Measurements from ENCODE around the gene STK32C.
"Not testable (repeated sequence)": the region's sequence is repeated elsewhere in the genome, so short reads cannot be mapped to it uniquely, and the experiment has no call there.

Gene STK32C

GRCh38 chr10:132337854-132338253 lies 30.1 kb upstream of the STK32C start:
- not testable (repeated sequence) for DNase-seq (ENCODE audit: low read depth, low spot score)

- DNase-seq (ENCODE audit: low read depth, low spot score): no peak
These were observed 29.2 kb upstream of the STK32C start for GRCh38 chr10:132336919-132337407.

- no peak for DNase-seq (ENCODE audit: low read depth, low spot score)
These were observed 28.5 kb upstream of the STK32C start for GRCh38 chr10:132336064-132336746.

GRCh38 chr10:132335189-132336063 lies 27.7 kb upstream of the STK32C start:
- no peak for DNase-seq (ENCODE audit: low read depth, low spot score)

- DNase-seq (ENCODE audit: low read depth, low spot score): no peak
These were observed 27.0 kb upstream of the STK32C start for GRCh38 chr10:132334631-132335188.

GRCh38 chr10:132333386-132333785 lies 25.6 kb upstream of the STK32C start:
- no peak for DNase-seq (ENCODE audit: low read depth, low spot score)

- DNase-seq (ENCODE audit: low read depth, low spot score): no peak
These were observed 24.6 kb upstream of the STK32C start for GRCh38 chr10:132332433-132332754.

- peak; percentile 88 for DNase-seq (ENCODE audit: low read depth, low spot score)
These were observed 24.1 kb upstream of the STK32C start, which contains the start of gene LRRC27 for GRCh38 chr10:132331601-132332432. Gene LRRC27, plus strand, starts transcription at chr10:132332193. Its CDS starts 1,332 bp downstream, at chr10:132333525.

GRCh38 chr10:132330486-132330833 lies 22.7 kb upstream of the STK32C start:
- no peak for DNase-seq (ENCODE audit: low read depth, low spot score)

- no peak for DNase-seq (ENCODE audit: low read depth, low spot score)
These were observed 22.1 kb upstream of the STK32C start for GRCh38 chr10:132329565-132330485.

GRCh38 chr10:132328738-132329137 lies 21.0 kb upstream of the STK32C start:
- DNase-seq (ENCODE audit: low read depth, low spot score): no peak

- DNase-seq (ENCODE audit: low read depth, low spot score): no peak
These were observed 20.4 kb upstream of the STK32C start for GRCh38 chr10:132328106-132328505.

GRCh38 chr10:132326925-132327324 lies 19.2 kb upstream of the STK32C start:
- DNase-seq (ENCODE audit: low read depth, low spot score): no peak

GRCh38 chr10:132326344-132326889 lies 18.7 kb upstream of the STK32C start:
- no peak for DNase-seq (ENCODE audit: low read depth, low spot score)

GRCh38 chr10:132324186-132324585 lies 16.4 kb upstream of the STK32C start:
- no peak for DNase-seq (ENCODE audit: low read depth, low spot score)

- no peak for DNase-seq (ENCODE audit: low read depth, low spot score)
These were observed 14.9 kb upstream of the STK32C start for GRCh38 chr10:132322586-132323048.

- DNase-seq (ENCODE audit: low read depth, low spot score): no peak
These were observed 14.0 kb upstream of the STK32C start for GRCh38 chr10:132321726-132322125.

- DNase-seq (ENCODE audit: low read depth, low spot score): no peak
These were observed 13.1 kb upstream of the STK32C start for GRCh38 chr10:132320654-132321469.
